NCI-H2081 treated with DMSO at 0.1 percent for 48 hours (cell line): Measurements from ENCODE around the gene CNKSR3.

Experiments used
- DNase-seq: peaks from one replicate; lab custom pipeline; 2025; lab: John Stamatoyannopoulos, UW

The CNKSR3 gene

DNA sequence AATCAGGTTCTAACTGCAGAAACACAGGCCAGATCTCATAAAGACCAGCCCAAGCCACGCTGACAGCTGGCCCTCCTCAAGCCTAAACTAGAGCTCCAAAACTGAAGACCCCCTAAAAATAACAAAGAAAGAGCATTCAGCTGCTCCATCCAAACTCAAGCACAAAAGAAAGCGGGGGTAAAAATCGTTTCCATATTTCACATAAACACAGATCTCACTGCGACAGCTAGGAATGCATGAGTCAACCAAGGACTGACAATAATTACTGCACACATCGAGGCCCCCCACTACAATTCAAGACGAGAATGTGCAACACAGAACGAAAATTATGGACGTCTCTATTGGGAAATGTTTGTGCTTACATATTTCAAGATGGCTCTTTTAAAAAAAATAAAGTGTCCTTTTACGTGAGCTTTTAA, 31.1 kb downstream of the CNKSR3 start:
- no peak for DNase-seq

DNA sequence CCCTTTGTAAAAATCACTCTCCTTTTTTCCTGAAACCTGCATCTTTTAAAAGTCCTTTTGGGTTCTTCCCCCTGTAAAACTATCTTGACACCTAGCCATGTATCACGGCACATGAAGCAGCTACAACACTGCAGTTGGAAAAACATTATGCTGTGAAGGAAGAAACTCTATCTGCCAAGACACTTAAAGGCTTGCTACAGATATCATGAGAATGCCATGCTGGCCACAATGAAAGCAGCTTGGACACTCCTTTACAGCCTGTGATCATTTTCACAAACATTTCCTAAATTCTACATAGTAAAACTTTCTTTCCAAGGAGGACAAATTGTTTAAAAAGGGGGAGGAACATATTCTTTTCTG, 31.8 kb downstream of the CNKSR3 start:
- no peak for DNase-seq

DNA sequence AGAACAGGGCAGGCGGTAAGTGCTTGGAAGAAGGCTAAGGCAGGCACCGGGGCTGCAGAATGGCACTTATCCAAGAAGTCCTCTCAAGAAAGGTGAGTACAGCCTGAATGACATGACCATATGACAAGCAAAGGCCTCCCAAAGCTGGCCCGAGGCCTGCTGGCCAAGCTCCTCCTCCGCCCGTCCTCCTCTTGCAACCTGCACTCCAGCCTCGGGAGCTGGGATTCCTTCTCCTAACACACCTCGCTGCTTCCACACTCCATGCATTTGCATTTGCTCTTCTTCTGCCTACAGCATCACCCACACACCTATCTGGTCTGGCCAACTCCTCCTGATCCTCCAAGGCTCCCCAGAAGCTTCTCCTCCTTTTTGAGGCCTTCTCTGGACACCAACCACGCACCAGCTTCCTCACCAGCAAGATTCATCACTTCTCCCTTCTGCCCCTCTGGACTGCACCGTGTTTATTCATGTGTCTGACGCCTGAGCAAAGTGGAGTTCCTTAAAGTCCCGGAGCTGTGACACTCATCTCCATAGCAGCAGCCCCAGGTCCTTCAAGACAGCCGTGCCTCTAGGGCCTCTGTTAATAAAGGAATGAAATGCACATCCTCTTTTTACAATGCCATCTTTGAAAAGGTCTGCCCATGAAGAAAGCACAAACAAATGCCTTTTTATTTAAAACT, 32.3 kb downstream of the CNKSR3 start:
- no peak for DNase-seq

DNA sequence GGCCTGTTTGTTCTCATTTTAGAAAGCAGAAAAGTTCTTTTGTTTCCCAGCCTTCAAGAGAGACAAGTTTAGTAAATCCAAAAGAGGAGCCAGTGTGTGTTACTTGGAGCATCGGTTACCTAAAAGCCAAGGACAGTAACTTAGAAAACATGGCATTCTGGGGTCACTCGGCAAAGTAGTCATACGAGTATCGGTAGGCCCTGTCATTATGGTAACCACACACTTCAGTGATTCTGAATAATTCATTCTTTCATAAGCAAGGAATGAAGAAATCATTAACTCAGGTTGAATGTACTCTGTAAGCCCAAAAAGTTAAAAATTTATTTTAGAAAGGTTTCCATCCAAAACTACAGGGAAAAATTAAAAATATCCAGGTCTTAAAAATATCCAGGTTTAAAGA, 34.0 kb downstream of the CNKSR3 start:
- DNase-seq, result no peak

DNA sequence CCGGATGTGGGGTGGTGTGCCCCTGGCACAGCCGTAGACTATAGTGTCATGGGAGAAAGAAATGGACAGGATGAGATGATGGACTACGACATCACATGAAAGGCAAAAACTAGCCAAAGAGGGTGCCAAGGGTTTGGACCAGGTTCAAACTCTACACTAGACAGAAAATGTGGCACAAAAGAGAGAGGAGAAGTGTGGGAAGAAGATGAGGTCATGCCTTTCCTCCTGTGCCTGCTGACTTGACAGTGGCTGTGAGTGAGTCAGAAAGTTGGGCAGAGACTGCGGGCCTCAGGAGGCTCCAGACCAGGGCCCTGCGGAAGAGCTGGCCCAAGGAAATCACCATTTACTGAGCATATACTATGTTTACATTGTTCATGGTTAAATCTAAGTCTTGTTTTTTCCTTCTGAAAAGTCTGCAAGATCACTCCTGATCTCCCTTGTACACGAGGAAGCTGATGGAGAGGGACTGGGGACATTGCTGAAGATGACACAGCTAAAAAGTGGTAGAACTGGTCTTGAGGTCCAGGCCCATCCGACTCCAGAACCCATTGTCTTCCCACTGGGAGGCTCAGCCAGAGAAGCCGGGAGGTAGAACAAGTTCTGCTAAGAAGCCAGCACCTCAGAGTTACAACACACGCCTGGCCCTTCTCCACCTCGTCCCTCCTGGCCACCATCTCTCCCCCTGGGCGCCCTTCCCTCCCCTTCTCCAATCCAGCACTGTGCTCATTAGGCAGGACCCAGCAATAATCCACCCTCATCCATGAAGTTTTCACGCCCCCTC, 35.6 kb downstream of the CNKSR3 start:
- no peak for DNase-seq

DNA sequence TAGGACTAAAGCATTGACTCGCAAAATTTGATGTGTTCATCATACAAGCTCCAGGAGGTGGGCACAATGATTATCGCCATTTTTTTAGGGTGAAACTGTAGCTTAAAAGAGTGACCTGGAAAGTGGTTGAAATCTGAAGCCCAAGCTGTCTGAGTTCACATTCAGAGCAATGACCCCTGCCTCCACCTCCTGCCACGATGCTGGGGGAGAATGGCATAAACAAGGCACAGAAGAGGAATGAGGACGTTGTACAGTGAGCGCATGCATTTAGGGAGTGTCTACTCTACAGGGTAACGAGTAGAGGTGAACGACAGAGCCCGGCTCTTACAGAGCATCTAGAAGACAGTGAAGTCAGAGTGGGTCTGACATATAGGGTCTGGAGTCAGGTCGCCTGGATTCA, 37.2 kb downstream of the CNKSR3 start:
- no peak for DNase-seq

DNA sequence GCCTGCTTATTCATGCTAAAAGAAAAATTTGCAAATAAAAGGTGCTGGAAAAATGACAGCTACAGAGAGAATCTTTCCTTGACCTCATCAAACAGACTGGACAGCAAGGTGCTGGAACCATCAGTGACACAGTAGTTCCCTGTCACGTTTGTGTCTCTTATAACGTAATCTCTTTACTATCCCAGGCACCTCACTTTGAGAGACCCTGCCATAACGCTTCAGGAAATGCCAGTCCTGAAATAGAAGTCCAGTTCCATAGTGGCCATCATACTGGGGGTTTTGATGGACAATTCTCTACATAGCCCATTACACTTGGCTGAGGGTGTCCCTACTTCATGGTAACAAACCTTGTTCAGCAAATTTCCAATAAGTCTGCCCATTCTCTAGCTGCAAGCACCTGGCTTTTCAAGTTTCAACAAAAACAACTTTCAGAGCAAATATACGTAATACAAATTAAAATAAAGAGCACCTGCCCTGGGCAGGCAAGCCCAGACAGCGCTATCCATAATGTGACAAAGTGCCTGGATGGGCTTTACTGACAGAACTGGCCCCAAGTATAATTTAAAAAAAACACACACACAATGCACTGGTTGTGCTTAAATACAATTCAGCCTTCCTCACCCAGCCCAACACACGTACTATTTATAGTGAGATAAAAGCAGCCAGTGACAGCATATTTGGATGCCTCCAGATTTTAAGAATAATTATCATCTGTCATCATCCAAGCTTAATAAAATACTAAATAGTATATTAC, 38.7 kb downstream of the CNKSR3 start:
- peak; percentile 85 for DNase-seq

DNA sequence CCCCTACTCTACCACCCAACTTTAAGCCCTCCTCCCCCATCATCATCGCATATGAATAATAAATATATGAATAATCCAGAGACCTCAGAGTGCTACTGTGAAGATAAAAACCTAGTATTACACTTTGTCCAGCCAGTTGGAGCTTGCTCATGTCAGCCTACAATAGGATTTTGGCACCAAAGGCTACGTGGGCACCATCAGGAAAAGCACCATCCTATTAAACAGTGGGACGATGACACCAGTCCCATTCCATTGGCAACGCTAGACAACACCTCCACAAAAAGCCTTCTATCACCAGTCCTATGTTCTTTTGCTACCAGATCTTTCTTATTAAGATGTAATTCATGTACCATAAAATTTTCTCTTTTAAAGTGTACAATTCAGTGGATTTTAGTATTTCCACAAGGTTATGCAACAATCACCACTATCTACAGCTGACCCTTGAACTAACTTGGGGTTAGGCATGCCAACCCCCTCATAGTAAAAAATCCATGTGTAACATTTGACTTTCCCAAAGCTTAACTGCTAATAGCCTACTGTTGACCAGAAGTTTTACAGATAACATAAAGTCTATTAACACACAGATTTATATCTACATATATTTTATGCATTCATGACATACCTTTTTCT, 41.1 kb downstream of the CNKSR3 start:
- DNase-seq, result no peak

DNA sequence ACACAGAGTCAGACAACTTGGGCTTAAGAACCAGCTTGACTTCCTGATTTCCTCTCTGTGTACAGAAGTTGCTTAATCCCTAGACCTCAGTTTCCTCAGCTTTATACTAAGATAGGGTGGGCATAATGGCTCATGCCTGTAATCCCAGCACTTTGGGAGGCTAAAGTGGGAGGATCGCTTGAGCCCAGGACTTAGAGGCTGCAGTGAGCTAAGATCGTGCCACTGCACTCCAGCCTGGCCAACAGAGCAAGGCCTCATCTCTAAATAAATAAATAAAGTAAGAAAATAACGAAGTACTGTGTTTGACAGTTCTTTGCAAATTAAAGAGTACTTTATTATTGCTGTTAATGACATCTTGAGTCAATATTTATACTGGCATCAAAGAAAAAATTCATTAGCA, 41.7 kb downstream of the CNKSR3 start:
- DNase-seq, result no peak

DNA sequence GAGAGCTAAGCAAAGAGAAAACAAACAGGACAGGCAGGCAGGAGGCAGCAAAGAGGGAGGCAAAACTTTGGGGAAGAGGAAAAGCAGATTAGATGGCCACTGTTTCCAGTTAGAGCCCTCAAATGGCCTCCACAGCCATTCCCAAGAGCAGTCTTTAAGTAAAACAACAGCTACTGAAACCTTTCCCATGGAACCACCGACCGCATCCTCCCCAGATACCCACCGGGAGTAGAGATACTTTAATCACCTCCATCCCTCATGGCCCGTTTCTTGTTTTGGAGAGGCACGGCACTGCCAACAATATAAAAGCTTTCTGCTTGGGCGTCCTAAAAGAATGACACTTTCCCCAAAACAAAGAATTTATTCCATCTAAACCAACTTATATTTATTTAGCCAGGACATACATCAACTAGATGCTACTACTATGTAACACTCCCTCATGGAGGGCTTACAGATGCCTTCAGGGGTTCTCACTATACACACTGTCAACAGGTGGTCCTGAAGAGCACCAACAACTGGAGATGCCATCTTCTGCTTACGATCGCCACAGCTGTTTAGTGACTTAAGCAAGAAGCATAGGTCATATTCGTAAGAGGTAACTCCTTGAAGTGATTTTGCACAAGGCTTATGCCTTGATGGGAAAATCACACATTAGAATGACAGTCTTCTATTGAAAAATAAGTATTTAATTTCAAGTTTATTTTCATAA, 43.4 kb downstream of the CNKSR3 start:
- no peak for DNase-seq

DNA sequence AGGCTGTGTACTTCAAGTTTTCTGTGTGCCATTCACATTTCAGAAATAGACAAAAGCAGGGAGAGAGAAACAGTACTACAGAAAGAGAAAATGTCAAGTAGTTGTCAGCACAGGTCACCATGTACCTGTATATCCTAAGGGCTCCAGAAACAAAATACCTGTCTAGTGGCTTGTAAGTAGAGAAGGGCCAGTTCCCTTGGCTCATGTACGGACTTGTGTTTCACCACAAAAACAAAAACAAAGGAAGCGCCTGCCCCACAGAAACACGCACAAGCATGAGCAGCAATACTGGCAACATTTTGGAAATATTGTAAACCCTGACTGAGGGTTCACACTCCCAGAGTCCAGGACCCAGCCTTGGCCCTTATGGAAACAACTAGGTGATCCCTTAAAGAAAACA, 44.3 kb downstream of the CNKSR3 start:
- no peak for DNase-seq

DNA sequence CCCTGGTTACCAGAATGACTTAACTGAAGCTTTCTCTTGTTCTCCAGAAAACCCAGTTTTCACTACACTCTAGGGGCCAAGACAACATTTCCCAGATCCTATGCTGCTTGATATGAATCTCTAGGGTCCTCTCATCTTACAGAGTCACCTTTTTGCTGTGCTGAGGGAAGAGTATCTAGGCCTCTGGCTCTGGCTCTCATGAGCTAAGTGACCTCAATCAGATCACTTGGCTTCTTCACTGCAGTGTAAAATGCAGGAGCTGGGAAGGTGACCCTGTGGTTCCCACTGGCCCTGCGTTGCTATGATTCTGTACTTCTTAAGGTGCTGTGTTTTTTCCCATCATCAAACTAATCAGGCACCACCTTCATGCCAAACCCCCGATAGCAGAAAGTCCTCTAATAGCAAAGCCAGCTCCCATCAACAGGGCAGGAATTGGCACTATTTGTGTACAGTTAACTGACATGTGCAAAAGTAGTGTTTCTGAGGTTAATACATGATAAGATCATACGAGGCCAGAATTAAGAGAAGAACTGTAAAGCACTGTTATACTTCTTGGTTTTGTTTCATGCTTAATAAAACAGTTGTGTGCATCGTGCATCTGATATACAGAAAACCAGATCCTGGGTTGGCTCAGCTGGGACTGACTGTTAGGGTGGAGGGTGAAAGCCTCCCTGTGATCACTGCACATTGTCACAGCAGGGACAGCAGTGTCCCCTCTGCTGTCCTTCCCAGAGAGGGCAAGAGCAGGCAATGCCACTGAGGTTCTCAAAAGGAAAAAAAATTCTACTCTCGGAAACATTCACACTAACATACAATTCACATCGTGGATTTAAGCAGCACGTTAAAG, 46.7 kb downstream of the CNKSR3 start:
- no peak for DNase-seq

DNA sequence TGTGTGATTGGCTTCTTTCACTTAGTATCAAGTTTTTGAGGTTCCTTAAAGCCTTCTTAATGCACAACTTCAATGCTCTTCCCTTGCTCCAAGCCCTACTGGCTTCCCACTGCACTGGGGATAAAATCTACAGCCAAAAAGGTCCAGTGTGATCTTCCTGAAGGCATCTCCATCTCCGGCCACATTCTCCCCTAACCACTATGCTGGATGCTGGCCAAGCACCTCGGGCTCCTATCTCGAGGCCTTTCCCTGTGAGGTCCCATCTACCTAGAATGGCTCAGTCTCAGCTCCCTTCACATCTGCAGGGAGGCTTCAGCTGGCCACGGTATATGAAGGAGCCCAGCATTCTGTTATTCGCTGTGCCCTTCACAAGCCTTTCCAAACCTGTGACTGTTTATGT, 48.1 kb downstream of the CNKSR3 start:
- DNase-seq, result no peak

DNA sequence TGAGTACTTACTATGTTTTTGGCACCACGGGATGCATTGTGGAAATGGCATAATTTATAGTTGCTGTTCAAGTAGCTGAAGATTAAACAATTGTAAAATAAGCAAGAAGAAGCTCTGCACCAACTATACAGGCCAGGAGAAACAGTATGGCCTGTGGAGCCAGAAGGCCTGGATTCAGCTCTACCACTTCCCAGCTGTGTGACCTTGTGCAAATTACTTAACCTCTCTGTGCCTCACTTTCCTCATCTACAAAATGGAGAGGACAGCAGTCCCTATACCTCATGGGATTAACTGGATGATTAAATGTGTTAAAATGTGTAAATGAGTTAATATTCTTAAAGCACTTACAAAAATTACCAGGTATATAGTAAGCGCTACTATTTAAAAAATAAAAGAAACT, 49.1 kb downstream of the CNKSR3 start:
- DNase-seq, result no peak

DNA sequence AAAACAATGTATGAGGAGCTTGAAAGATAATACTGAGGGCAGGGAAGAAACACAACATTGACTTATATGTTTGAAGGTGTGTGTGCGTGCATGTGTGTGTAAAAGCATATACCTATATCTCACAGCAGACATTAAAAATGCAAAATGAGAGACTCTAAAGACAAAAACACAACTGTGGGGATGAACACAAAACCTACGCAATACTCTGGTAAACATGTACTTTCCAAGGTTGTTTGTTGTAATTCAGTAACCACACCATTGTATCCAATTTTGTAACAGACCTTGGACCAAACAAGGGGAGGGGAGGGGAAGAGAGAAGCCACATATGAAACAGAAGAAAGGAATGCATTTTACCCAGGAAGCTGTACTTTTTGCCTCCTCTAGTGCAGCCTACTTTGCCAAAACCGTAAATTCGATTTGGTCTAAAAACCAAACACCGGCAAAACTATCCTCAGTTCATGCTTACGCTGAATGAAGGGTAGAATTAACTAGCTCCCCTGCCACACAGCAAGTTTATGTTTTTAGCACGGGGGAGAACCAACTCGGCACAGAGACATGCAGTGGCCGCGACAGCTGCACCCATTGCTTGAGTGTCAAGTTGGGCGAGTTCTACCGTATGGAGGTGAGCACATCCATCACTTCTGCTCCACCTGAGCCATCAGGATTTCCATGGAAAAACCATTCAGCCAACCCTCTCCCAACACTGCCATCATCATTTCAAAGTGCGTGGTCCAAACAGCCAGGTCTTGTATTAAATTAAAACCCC, 50.0 kb downstream of the CNKSR3 start:
- no peak for DNase-seq

DNA sequence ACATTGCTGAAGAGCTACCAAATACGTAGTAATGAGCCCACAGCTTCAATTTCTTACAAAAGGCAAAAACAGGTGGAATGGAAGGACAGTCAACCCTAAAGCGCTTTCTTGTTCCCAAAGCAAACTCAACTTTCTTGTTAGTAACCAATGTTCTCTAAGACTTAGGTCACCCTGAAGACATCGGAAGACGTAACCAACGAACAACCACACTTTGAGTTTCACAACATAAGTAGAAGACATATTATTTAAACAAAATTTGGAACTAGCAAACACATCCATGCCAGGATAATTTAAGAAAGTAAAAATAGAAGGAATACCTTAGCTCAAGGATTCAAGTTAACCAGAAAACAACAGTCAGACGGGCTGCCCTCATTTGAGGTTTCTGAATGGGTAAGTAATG, 51.0 kb downstream of the CNKSR3 start:
- no peak for DNase-seq

DNA sequence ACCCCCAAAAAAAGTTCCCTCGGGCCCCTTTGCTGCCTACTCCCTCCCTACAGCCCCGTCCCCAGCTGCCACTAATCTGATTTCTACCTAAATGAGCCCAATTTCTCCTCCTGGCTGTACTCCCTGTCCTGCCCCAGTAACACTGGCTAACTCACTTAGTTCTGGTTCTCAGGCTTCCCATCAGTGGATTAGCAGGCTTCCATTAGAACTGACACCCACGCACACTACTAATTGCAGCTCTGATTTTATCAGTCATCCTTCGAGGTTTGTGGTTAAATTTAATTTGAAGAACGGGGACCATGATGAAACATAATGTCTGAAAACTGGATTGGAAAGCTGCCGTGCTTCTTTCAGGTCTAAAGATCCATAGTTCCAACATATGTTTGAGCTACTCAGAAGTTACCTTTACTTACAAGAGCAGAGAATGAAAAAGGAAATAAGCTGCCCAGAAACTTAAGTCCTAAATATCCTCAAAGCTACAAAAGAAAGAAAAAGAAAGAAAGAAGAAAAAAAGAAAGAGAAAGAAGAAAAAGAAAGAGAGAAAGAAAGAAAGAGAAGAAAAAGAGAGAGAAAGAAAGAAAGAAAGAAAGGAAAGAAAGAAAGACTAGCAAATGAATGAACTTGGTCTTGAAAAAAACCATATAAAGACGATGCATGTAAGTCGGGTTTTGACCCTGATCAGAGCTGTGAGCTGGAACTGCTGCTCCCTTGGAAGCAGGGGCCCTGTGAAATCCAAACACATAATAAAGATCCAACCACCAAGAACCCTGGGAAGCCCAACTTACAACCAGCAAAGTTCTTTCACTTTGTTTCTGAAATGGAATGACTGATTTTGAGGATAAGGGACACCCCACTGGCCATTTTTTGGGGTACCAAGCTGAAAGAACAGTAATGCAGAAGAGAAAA, 51.7 kb downstream of the CNKSR3 start:
- DNase-seq, result no peak

DNA sequence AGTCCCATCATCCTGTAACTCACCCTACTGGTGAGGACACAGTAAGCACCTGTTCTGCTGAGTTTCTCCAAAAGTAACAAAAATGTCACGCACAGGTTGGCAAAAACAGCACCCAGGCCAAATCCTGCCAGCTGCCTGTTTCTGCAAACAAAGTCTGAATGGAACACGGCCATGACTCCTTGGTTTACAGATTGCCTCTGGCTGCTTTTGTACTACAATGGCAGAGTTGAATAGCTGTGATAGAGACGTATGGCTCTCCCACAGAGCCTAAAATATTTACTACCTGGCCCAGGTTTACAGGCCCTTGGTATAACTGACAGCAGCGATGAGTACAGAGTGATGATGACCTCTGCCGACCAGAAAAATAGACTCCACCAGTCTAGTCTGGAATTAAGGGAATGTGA, 52.6 kb downstream of the CNKSR3 start:
- DNase-seq, result peak; percentile 95

DNA sequence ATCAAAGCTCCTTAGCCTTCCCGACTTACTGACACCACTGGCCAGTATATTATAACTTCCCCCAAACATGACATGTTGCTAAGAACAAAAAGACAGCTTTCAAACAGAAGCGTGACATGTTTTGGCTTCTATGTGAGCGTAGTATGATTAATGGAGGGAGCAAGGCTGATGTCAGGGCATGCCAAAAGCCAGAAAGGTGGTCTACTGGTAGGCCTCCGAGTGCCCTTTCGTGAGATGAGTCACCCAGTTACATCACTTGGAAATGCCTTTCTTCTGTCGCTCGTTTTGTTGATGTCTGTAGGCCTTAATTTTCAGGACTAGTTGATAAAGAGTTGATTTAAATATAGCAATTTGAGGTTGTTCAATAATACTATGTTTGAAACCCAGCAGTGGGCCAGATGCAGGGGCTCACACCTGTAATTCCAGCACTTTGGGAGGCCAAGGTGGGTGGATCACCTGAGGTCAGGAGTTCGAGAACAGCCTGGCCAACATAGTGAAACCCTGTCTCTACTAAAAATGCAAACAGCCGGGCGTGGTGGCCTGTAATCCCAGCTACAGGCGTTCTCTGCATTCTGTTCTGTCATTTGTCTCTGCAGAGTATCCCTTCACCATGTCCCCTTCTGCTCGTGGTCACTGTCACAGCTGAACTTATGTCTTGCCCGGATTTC, 53.3 kb downstream of the CNKSR3 start:
- no peak for DNase-seq
